ENCODE data around the gene FBXW12. TPM values are rescaled to one million over a fixed set of nuclear protein-coding genes. Genes with fewer than 3 reads are reported as not detected.
A peak's percentile ranks its signal among the peaks of the same experiment; 100 is the strongest.

FBXW12 gene
- total RNA-seq, 1 donor from 2014 or later, result 0.38 TPM

DNA sequence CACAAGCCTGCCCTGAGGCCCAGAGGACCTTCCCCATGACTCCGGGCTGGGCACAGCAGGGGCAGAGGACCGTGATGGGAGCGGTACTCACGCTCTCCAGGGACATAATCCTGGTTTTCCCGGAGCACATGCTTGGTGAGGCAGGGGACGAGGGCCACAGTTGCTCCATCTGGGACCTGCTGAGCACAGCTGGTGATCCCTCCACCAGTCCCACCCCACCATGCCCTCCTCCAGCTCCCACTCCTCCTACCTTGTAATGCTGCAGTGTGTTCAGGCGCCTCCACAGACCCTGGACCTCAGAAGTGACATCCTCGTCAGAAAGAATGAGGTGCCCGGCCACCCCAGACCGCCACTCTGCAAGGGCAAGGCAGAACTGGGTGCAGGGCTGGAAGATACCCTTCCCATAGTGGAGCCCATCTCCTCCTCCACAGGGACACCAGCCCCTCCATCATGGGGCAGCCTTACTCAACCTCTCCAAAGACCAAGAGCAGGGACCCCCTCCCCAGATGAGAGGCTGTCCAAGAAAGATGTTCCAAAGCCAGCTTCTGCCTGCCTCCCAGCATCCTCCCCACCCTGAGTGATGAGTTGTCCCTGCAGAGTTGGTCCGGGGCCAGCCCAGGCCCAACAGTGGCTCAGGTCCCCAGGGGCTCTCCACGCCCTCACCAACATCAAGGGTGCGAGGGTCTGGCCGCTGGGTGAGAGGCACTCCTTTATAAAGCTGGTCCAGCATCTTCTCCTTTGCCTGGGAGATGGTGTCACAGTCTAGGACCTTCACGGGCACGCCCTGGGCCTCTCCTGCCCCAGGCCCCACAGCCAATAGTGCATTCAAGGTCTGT, 38.4 kb downstream of the FBXW12 start:
- no peak overlapping the region for H3K4me3 Mint-ChIP-seq (ENCODE audit: low read depth)
- H3K36me3 Mint-ChIP-seq (ENCODE audit: insufficient read depth), result peaks cover 24% of the 10 kb centered on the region
- H3K27ac Mint-ChIP-seq, result no peak overlapping the region
- TF ChIP-seq, protein P1, sequence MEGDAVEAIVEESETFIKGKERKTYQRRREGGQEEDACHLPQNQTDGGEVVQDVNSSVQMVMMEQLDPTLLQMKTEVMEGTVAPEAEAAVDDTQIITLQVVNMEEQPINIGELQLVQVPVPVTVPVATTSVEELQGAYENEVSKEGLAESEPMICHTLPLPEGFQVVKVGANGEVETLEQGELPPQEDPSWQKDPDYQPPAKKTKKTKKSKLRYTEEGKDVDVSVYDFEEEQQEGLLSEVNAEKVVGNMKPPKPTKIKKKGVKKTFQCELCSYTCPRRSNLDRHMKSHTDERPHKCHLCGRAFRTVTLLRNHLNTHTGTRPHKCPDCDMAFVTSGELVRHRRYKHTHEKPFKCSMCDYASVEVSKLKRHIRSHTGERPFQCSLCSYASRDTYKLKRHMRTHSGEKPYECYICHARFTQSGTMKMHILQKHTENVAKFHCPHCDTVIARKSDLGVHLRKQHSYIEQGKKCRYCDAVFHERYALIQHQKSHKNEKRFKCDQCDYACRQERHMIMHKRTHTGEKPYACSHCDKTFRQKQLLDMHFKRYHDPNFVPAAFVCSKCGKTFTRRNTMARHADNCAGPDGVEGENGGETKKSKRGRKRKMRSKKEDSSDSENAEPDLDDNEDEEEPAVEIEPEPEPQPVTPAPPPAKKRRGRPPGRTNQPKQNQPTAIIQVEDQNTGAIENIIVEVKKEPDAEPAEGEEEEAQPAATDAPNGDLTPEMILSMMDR (IDR thresholded peaks at IDR 0.05; ENCODE audit: unreplicated experiment), result no peak
- no peaks in the 10 kb centered on the region for H3K4me1 Mint-ChIP-seq (ENCODE audit: low read depth)
- no peaks in the 10 kb centered on the region for H3K27me3 Mint-ChIP-seq
- DNase-seq (ENCODE audit: low spot score, unreplicated experiment), result no peak
- H3K9me3 Mint-ChIP-seq (ENCODE audit: low read depth), result no peaks in the 10 kb centered on the region

DNA sequence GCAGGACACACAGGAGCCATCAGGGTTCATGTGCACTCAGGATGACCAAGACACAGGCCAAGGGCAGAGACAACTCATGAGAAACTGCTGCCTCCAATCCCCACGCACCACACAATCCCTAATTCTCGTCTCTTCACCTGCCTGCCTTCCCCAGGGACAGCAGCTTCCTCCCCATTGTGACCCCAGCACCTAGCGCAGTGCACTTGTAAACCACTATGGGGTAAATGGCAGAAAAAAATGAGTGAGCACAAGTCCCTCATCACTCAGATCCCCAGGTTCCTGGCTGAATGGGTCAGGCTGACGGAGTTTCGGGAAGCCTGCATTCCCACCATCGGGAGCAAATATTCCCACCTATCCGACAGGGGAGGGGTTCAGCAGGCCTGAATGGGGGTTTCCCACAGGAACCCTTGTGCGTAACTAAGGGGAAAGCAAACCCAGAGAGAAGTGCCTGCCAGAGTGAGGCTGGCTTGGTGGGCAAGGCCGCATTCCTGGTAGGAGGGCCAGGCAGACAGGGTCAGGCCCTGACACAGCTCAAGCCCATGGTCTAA, 39.1 kb downstream of the FBXW12 start:
- no peaks in the 10 kb centered on the region for H3K4me1 Mint-ChIP-seq (ENCODE audit: low read depth)
- no peak overlapping the region for H3K27ac Mint-ChIP-seq
- no peaks in the 10 kb centered on the region for H3K27me3 Mint-ChIP-seq
- TF ChIP-seq, protein P1 (IDR thresholded peaks at IDR 0.05; ENCODE audit: unreplicated experiment), result no peak
- DNase-seq (ENCODE audit: low spot score, unreplicated experiment), result no peak
- no peak overlapping the region for H3K4me3 Mint-ChIP-seq (ENCODE audit: low read depth)
- H3K36me3 Mint-ChIP-seq (ENCODE audit: insufficient read depth), result peaks cover 27% of the 10 kb centered on the region
- no peaks in the 10 kb centered on the region for H3K9me3 Mint-ChIP-seq (ENCODE audit: low read depth)

DNA sequence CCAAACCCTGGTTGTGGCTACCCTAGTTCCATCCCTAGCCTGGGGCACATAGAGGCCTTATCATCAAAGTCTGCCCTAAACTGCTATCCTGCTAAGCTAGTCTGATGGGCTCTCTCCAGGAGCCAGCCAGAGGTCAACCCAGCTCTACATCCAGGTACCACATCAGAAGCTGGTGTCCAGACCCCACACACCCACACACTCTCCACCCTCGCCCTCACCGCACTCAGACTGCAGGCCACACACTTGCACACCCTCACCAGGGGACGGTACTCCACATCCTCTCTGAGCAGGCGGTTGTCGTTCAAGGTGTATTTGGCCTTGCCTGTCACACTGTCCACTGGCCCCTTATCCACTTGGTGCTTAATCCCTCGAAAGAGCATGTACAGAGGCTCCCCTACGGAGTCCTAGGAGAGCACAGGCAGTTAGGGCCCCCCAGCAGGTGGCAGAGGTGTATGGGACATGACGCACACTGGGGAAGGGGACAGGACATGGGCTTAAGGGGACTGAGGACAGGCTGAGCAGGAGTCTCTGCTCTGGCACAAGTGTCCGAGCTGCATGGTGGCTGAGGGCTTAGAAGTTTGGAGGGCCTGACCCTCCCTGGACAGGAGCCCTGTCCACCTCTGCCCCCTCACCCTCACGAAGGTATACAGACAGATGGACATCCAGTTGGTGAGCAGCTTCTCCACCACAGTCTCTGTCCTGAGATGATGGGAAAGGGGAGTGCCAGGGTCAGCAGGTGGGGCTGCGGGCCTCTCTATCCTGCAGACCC, 39.8 kb downstream of the FBXW12 start:
- peak overlapping the region; percentile 67 for H3K27ac Mint-ChIP-seq
- H3K9me3 Mint-ChIP-seq (ENCODE audit: low read depth), result no peaks in the 10 kb centered on the region
- no peaks in the 10 kb centered on the region for H3K27me3 Mint-ChIP-seq
- H3K36me3 Mint-ChIP-seq (ENCODE audit: insufficient read depth), result peaks cover 30% of the 10 kb centered on the region
- TF ChIP-seq, protein P1 (IDR thresholded peaks at IDR 0.05; ENCODE audit: unreplicated experiment), result no peak
- H3K4me1 Mint-ChIP-seq (ENCODE audit: low read depth), result no peaks in the 10 kb centered on the region
- no peak overlapping the region for H3K4me3 Mint-ChIP-seq (ENCODE audit: low read depth)
- no peak for DNase-seq (ENCODE audit: low spot score, unreplicated experiment)

DNA sequence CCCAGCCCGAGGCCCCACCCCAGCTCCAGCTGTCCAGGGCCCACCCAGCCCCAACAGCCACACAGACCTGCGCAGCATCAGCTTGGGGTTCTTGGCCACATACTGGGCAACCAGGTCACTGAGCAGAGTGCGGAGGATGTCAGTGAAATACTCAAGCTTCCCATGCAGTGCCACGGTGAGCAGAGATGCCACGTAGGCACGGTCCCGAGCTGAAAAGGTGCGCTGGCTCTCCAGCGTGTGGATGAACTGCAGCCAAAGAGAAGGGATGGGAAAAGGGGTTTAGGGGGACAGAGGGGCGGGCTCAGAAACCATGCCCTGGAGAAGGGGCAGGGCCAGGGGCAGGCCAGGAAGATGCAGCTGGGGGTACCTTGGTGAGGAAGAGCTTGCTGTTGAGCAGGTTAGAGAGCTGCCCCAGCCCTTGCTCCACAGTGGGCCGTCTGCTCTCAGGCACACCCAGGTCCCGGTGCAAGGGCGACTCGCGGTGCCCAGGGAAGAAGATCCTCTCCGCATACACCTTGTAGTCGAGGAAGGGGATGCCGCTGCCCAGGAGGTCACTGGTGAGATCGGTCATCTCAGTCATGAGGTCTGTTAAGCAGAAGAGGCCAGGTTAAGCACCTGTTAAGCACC, 40.5 kb downstream of the FBXW12 start:
- Mint-ChIP-seq H3K27ac (no peak overlapping the region), H3K4me1 (ENCODE audit: low read depth) (no peaks in the 10 kb centered on the region), H3K27me3 (no peaks in the 10 kb centered on the region), H3K9me3 (ENCODE audit: low read depth) (no peaks in the 10 kb centered on the region), H3K36me3 (ENCODE audit: insufficient read depth) (peaks cover 26% of the 10 kb centered on the region), H3K4me3 (ENCODE audit: low read depth) (no peak overlapping the region)
- TF ChIP-seq, protein P1 (IDR thresholded peaks at IDR 0.05; ENCODE audit: unreplicated experiment), result no peak
- no peak for DNase-seq (ENCODE audit: low spot score, unreplicated experiment)

DNA sequence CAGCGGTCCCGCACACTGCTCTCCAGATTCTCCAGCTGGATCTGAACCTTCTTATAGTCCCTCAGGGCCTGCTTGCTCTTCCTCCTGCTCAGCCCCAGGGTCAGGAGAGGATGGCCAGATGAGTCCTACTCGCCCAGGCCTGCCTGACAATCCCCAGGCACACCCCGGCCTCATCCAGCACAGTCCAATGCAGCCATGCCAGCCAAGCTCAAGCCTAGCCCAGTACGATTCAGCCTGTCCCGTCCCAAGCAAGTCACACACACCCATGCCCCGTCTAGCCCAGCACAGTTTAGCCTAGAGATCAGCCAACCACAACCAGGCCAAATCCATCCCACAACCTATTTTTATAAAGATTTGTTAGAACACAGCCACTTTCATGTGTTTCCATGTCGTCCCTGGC, 41.1 kb downstream of the FBXW12 start:
- H3K27me3 Mint-ChIP-seq, result no peaks in the 10 kb centered on the region
- H3K4me3 Mint-ChIP-seq (ENCODE audit: low read depth), result no peak overlapping the region
- TF ChIP-seq, protein P1 (IDR thresholded peaks at IDR 0.05; ENCODE audit: unreplicated experiment), result no peak
- H3K4me1 Mint-ChIP-seq (ENCODE audit: low read depth), result no peaks in the 10 kb centered on the region
- no peak for DNase-seq (ENCODE audit: low spot score, unreplicated experiment)
- no peaks in the 10 kb centered on the region for H3K9me3 Mint-ChIP-seq (ENCODE audit: low read depth)
- no peak overlapping the region for H3K27ac Mint-ChIP-seq
- H3K36me3 Mint-ChIP-seq (ENCODE audit: insufficient read depth), result peaks cover 26% of the 10 kb centered on the region

Measured in progenitor cell of endocrine pancreas (in vitro differentiated cells).